Neural cell (in vitro differentiated cells): ENCODE results near the gene TCF12. TPM values are rescaled to one million over a fixed set of nuclear protein-coding genes. Genes with fewer than 3 reads are reported as not detected.

Experiments used
- H2AFZ ChIP-seq: fragments of 200-600, 300-800 bp; sonication (generic), shearing (Covaris generic); 2 replicates; pipeline ENCODE4 v1.6.0; 2014; ENCODE audit warnings: low read depth, mild to moderate bottlenecking, antibody characterized with exemption, low read length, moderate library complexity
- H3F3A ChIP-seq: fragments of 200-600 bp; shearing (Covaris generic); 2 replicates; pipeline ENCODE4 v1.6.1; 2016; ENCODE audit warnings: mild to moderate bottlenecking, moderate library complexity, mixed read lengths, antibody characterized with exemption, low read length; ENCODE audit not compliant: insufficient read depth, poor library complexity, severe bottlenecking
- H3K27ac ChIP-seq: fragments of 200-600, 300-800 bp; sonication (generic), shearing (Covaris generic); 2 replicates; pipeline ENCODE4 v1.5.1; 2014; ENCODE audit warnings: mild to moderate bottlenecking, low read length, moderate library complexity
- H3K27me3 ChIP-seq: fragments of 300-800, 200-600 bp; sonication (generic), shearing (Covaris generic); 2 replicates; pipeline ENCODE4 v1.6.0; 2014; ENCODE audit warnings: mild to moderate bottlenecking, low read depth, low read length, moderate library complexity; ENCODE audit not compliant: insufficient read depth
- H3K36me3 ChIP-seq: fragments of 300-800, 200-600 bp; sonication (generic), shearing (Covaris generic); 2 replicates; pipeline ENCODE4 v1.5.1; 2014; ENCODE audit warnings: mild to moderate bottlenecking, antibody characterized with exemption, low read length, moderate library complexity; ENCODE audit not compliant: insufficient read depth
- H3K4me2 ChIP-seq: fragments of 300-800, 200-600 bp; sonication (generic), shearing (Covaris generic); 2 replicates; pipeline ENCODE4 v1.6.0; 2014; ENCODE audit warnings: mild to moderate bottlenecking, low read length
- H3K4me3 ChIP-seq: fragments of 300-800, 200-600 bp; sonication (generic), shearing (Covaris generic); 2 replicates; pipeline ENCODE4 v1.5.1; 2014; ENCODE audit warnings: mild to moderate bottlenecking, low read length, moderate library complexity
- H3K79me2 ChIP-seq: fragments of 200-600 bp; shearing (Covaris generic); replicated peaks from 2 replicates; pipeline ENCODE4 v1.6.0; 2014; ENCODE audit warnings: mild to moderate bottlenecking, low read length, moderate library complexity; ENCODE audit not compliant: insufficient read depth
- H3K9ac ChIP-seq: fragments of 300-800, 200-600 bp; sonication (generic), shearing (Covaris generic); 2 replicates; pipeline ENCODE4 v1.6.1; 2016; ENCODE audit warnings: mild to moderate bottlenecking, low read length, mixed read lengths
- H3K9me2 ChIP-seq: fragments of 200-600 bp; shearing (Covaris generic); 2 replicates; pipeline ENCODE4 v1.6.1; 2016; ENCODE audit warnings: mild to moderate bottlenecking, low read length, mixed read lengths; ENCODE audit not compliant: insufficient read depth
- H3K9me3 ChIP-seq: fragments of 200-600, 300-800 bp; sonication (generic), shearing (Covaris generic); 2 replicates; pipeline ENCODE4 v1.6.1; 2016; ENCODE audit warnings: mild to moderate bottlenecking, mixed run types, low read length, moderate library complexity, mixed read lengths
- H4K20me1 ChIP-seq: fragments of 200-600 bp; shearing (Covaris generic); 2 replicates; pipeline ENCODE4 v1.6.1; 2016; ENCODE audit warnings: mild to moderate bottlenecking, mixed run types; ENCODE audit not compliant: insufficient read depth
- EP300 ChIP-seq: fragments of 450-650 bp; conservative IDR thresholded peaks from 2 replicates; pipeline ENCODE4 v1.6.1; 2014; ENCODE audit warnings: antibody characterized with exemption, mild to moderate bottlenecking, moderate library complexity; ENCODE audit not compliant: poor library complexity, severe bottlenecking
- EZH2 ChIP-seq: fragments of 200-600, 300-800 bp; shearing (Covaris generic), sonication (generic); IDR thresholded peaks from 2 replicates; pipeline ENCODE4 v1.6.1; 2014; ENCODE audit warnings: antibody characterized with exemption, low read length, borderline replicate concordance, mild to moderate bottlenecking; ENCODE audit not compliant: insufficient read depth, poor library complexity, severe bottlenecking
- MXI1 ChIP-seq: fragments of 450-650 bp; conservative IDR thresholded peaks from 2 replicates; pipeline ENCODE4 v1.6.1; 2014; ENCODE audit warnings: antibody characterized with exemption, mild to moderate bottlenecking; ENCODE audit not compliant: poor library complexity, severe bottlenecking
- POLR2AphosphoS5 ChIP-seq: IDR thresholded peaks from 2 replicates; pipeline ENCODE4 v1.6.1; 2012
- RAD21 ChIP-seq: fragments of 450-650 bp; conservative IDR thresholded peaks from 2 replicates; pipeline ENCODE4 v1.6.1; 2014; ENCODE audit warnings: antibody characterized with exemption, mild to moderate bottlenecking, moderate library complexity
- SMC3 ChIP-seq: fragments of 450-650 bp; conservative IDR thresholded peaks from 2 replicates; pipeline ENCODE4 v1.6.1; 2014; ENCODE audit warnings: antibody characterized with exemption, mild to moderate bottlenecking, moderate library complexity; ENCODE audit not compliant: poor library complexity
- TAF1 ChIP-seq: IDR thresholded peaks from 2 replicates; pipeline ENCODE4 v1.6.1; 2012; ENCODE audit warnings: low read depth
- polyA plus RNA-seq: library from polyadenylated mRNA; depleted of rRNA; stranded (reverse); fragments of >200 nt; gene quantifications from 2 replicates; pipeline ENCODE4 v1.2.3, GENCODE V29; 2014
- TF ChIP-seq, protein P1 (sequence below): fragments of 450-650 bp; IDR thresholded peaks from 2 replicates; pipeline ENCODE4 v1.5.1; 2014; ENCODE audit warnings: antibody characterized with exemption, mild to moderate bottlenecking, moderate library complexity; ENCODE audit not compliant: poor library complexity, severe bottlenecking
- TF ChIP-seq, protein P2 (sequence below): IDR thresholded peaks from 2 replicates; pipeline ENCODE4 v1.6.1; 2012; ENCODE audit warnings: borderline replicate concordance

The TCF12 gene
- polyA plus RNA-seq, 1 donor from 2014 or later, result 52.7 TPM

DNA sequence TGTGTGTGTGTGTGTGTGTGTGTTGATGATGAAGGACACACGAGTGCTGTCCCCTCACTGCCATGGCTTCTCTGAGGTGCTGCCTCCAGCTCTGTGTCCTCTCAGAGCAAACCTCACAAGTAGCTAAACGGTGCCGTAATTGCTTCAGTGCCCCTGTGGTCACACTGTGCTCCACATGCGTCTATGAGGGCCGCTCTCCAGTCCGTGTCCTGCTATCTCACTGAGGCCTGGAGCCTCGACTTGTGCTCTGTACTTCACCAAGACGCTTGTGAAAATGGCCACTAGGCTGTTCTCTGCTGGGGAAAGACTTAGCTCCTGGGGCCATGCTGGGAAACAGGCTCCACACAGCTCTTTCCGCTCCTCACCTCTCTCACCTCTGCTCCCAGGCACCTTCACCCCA, 392.4 kb downstream of the TCF12 start:
- no peaks in the 10 kb centered on the region for H3K27me3 ChIP-seq
- no peak overlapping the region for H3K4me3 ChIP-seq
- no peak overlapping the region for H3K9ac ChIP-seq
- no peaks in the 10 kb centered on the region for H3K36me3 ChIP-seq
- no peaks in the 10 kb centered on the region for H4K20me1 ChIP-seq
- TF ChIP-seq, protein P1, sequence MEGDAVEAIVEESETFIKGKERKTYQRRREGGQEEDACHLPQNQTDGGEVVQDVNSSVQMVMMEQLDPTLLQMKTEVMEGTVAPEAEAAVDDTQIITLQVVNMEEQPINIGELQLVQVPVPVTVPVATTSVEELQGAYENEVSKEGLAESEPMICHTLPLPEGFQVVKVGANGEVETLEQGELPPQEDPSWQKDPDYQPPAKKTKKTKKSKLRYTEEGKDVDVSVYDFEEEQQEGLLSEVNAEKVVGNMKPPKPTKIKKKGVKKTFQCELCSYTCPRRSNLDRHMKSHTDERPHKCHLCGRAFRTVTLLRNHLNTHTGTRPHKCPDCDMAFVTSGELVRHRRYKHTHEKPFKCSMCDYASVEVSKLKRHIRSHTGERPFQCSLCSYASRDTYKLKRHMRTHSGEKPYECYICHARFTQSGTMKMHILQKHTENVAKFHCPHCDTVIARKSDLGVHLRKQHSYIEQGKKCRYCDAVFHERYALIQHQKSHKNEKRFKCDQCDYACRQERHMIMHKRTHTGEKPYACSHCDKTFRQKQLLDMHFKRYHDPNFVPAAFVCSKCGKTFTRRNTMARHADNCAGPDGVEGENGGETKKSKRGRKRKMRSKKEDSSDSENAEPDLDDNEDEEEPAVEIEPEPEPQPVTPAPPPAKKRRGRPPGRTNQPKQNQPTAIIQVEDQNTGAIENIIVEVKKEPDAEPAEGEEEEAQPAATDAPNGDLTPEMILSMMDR, result no peak
- TF ChIP-seq EP300 (no peak), TAF1 (no peak), POLR2AphosphoS5 (no peak), EZH2 (no peak), MXI1 (no peak), RAD21 (no peak), SMC3 (no peak)
- TF ChIP-seq, protein P2, sequence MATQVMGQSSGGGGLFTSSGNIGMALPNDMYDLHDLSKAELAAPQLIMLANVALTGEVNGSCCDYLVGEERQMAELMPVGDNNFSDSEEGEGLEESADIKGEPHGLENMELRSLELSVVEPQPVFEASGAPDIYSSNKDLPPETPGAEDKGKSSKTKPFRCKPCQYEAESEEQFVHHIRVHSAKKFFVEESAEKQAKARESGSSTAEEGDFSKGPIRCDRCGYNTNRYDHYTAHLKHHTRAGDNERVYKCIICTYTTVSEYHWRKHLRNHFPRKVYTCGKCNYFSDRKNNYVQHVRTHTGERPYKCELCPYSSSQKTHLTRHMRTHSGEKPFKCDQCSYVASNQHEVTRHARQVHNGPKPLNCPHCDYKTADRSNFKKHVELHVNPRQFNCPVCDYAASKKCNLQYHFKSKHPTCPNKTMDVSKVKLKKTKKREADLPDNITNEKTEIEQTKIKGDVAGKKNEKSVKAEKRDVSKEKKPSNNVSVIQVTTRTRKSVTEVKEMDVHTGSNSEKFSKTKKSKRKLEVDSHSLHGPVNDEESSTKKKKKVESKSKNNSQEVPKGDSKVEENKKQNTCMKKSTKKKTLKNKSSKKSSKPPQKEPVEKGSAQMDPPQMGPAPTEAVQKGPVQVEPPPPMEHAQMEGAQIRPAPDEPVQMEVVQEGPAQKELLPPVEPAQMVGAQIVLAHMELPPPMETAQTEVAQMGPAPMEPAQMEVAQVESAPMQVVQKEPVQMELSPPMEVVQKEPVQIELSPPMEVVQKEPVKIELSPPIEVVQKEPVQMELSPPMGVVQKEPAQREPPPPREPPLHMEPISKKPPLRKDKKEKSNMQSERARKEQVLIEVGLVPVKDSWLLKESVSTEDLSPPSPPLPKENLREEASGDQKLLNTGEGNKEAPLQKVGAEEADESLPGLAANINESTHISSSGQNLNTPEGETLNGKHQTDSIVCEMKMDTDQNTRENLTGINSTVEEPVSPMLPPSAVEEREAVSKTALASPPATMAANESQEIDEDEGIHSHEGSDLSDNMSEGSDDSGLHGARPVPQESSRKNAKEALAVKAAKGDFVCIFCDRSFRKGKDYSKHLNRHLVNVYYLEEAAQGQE, result no peak
- no peaks in the 10 kb centered on the region for H3K79me2 ChIP-seq
- no peak overlapping the region for H3K27ac ChIP-seq
- H3K9me2 ChIP-seq, result no peaks in the 10 kb centered on the region
- no peaks in the 10 kb centered on the region for H3K9me3 ChIP-seq
- no peak overlapping the region for H2AFZ ChIP-seq
- no peaks in the 10 kb centered on the region for H3F3A ChIP-seq
- no peak overlapping the region for H3K4me2 ChIP-seq

DNA sequence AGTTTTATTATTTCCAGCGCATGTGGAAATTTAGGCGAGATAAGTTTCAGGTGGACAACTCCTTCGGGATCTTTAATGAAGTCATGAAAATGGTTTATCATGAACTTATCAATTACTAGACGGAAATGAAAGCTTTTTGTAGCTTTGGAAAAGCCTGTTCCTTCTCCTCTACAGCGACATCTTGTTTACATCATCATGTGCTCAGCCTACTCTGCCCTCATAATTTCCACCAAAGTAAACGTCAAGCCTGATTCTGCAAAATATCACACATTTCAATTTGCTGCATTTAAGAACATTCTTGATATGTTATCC, 393.5 kb downstream of the TCF12 start:
- Histone ChIP-seq H3K4me3 (no peak overlapping the region), H3K9ac (no peak overlapping the region), H3K27me3 (no peaks in the 10 kb centered on the region), H3K9me3 (no peaks in the 10 kb centered on the region), H3K4me2 (no peak overlapping the region), H3K27ac (no peak overlapping the region), H4K20me1 (no peaks in the 10 kb centered on the region), H3K9me2 (no peaks in the 10 kb centered on the region), H3K36me3 (no peaks in the 10 kb centered on the region), H3F3A (no peaks in the 10 kb centered on the region), H3K79me2 (no peaks in the 10 kb centered on the region), H2AFZ (no peak overlapping the region)
- TF ChIP-seq, protein P2, result no peak
- TF ChIP-seq, protein P1, result no peak
